HG03135 (cell line): ENCODE results near the gene MPZL1.

Source experiments
- ATAC-seq: cut with Tn5 transposase; IDR thresholded peaks from one replicate; pipeline ENCODE4 v1.9.1; 2021; ENCODE audit warnings: mild to moderate bottlenecking, moderate library complexity; ENCODE audit not compliant: unreplicated experiment

Gene MPZL1

GRCh38 chr1:167721617-167722151 is at the start of gene MPZL1:
MPZL1 (plus strand) TSS chr1:167721982; CDS start chr1:167722152, 170 bp downstream.
- ATAC-seq, result peak; percentile 90

- no peak for ATAC-seq
Measured at GRCh38 chr1:167672831-167673230, 49.0 kb upstream of the MPZL1 start.

GRCh38 chr1:167673265-167673664 is 48.5 kb upstream of the MPZL1 start:
- no peak for ATAC-seq

GRCh38 chr1:167674156-167674555 is 47.6 kb upstream of the MPZL1 start:
- ATAC-seq, result no peak

- ATAC-seq, result no peak
Measured at GRCh38 chr1:167675440-167675839, 46.3 kb upstream of the MPZL1 start.

- no peak for ATAC-seq
Measured at GRCh38 chr1:167676205-167676915, 45.4 kb upstream of the MPZL1 start.

GRCh38 chr1:167676916-167677848 is 44.6 kb upstream of the MPZL1 start:
- ATAC-seq, result no peak

GRCh38 chr1:167678422-167678821 is 43.4 kb upstream of the MPZL1 start:
- no peak for ATAC-seq

GRCh38 chr1:167678838-167679237 is 42.9 kb upstream of the MPZL1 start:
- ATAC-seq, result no peak

- ATAC-seq, result no peak
Measured at GRCh38 chr1:167679714-167680113, 42.1 kb upstream of the MPZL1 start.

GRCh38 chr1:167681024-167681423 is 40.8 kb upstream of the MPZL1 start:
- no peak for ATAC-seq

GRCh38 chr1:167681451-167682098 is 40.2 kb upstream of the MPZL1 start:
- ATAC-seq, result no peak

GRCh38 chr1:167683226-167683625 is 38.6 kb upstream of the MPZL1 start:
- ATAC-seq, result no peak

GRCh38 chr1:167683641-167684502 is 37.9 kb upstream of the MPZL1 start:
- ATAC-seq, result no peak

- no peak for ATAC-seq
Measured at GRCh38 chr1:167685844-167686243, 35.9 kb upstream of the MPZL1 start.

GRCh38 chr1:167687919-167688519 is 33.8 kb upstream of the MPZL1 start:
- ATAC-seq, result peak; percentile 51

- no peak for ATAC-seq
Measured at GRCh38 chr1:167689567-167689920, 32.2 kb upstream of the MPZL1 start.

GRCh38 chr1:167690053-167690452 is 31.7 kb upstream of the MPZL1 start:
- ATAC-seq, result no peak

GRCh38 chr1:167693425-167694045 is 28.2 kb upstream of the MPZL1 start:
- no peak for ATAC-seq
